ENCODE results near the gene TMEM154. TPM values are rescaled to one million over a fixed set of nuclear protein-coding genes. Genes with fewer than 3 reads are reported as not detected.

Gene TMEM154
- total RNA-seq, 4 donors from 2014 or later = 1.8 to 5.4 (median 3.9) TPM

- WGBS, 2 donors (ENCODE audit: low coverage in 1 of 2) = 60 to 67% methylated on average over 5 to 6 of the region's 6 CpGs
- H3K4me3 ChIP-seq = no peak overlapping the region
- no peak overlapping the region for H3K27ac ChIP-seq
Observed at GRCh38 chr4:152599095-152599494, 80.7 kb downstream of the TMEM154 start.

GRCh38 chr4:152598454-152598853, 81.3 kb downstream of the TMEM154 start:
- H3K27ac ChIP-seq = no peak overlapping the region
- no peaks in the 10 kb centered on the region for H3K9me3 ChIP-seq
- in situ Hi-C loops (cut with MboI; ENCODE audit: low pct_ligation_motif_present in 1 of 4, low pct_unique_long_range_greater_than_20kb in 1 of 4, low sequenced_read_pairs in 3 of 4) (no loop called here), intact Hi-C loops (cut with DNase I; ENCODE audit: low total_unique reads) (no loop called here)
- no peaks in the 10 kb centered on the region for H3K4me1 ChIP-seq
- TF ChIP-seq POLR2AphosphoS5 (IDR thresholded peaks at IDR 0.05) (no peak), EP300 (IDR thresholded peaks at IDR 0.05; ENCODE audit: low read depth) (no peak), CTCF (IDR thresholded peaks at IDR 0.05) (no peak), POLR2A (IDR thresholded peaks at IDR 0.05) (no peak)
- H3K27me3 ChIP-seq = no peaks in the 10 kb centered on the region
- no peak for DNase-seq
- H3K4me3 ChIP-seq = no peak overlapping the region
- 33 to 65% methylated on average over 1 to 2 of the region's 2 CpGs for WGBS, 2 donors (ENCODE audit: low coverage in 1 of 2)
- no peaks in the 10 kb centered on the region for H3K36me3 ChIP-seq

More at GRCh38 chr4:152599095-152599494, 80.7 kb downstream of the TMEM154 start:
- no peaks in the 10 kb centered on the region for H3K4me1 ChIP-seq
- intact Hi-C loops (cut with DNase I; ENCODE audit: low total_unique reads) = no loop called here
- DNase-seq = no peak
- no peaks in the 10 kb centered on the region for H3K27me3 ChIP-seq
- in situ Hi-C loops (cut with MboI; ENCODE audit: low pct_ligation_motif_present in 1 of 4, low pct_unique_long_range_greater_than_20kb in 1 of 4, low sequenced_read_pairs in 3 of 4) = no loop called here
- TF ChIP-seq EP300 (IDR thresholded peaks at IDR 0.05; ENCODE audit: low read depth) (no peak), POLR2A (IDR thresholded peaks at IDR 0.05) (no peak), CTCF (IDR thresholded peaks at IDR 0.05) (no peak), POLR2AphosphoS5 (IDR thresholded peaks at IDR 0.05) (no peak)
- no peaks in the 10 kb centered on the region for H3K9me3 ChIP-seq
- no peaks in the 10 kb centered on the region for H3K36me3 ChIP-seq

- H3K9me3 ChIP-seq = no peaks in the 10 kb centered on the region
- no peaks in the 10 kb centered on the region for H3K36me3 ChIP-seq
- no peaks in the 10 kb centered on the region for H3K27me3 ChIP-seq
- TF ChIP-seq POLR2A (IDR thresholded peaks at IDR 0.05) = no peak
- no peak for TF ChIP-seq CTCF (IDR thresholded peaks at IDR 0.05)
- no peak for TF ChIP-seq POLR2AphosphoS5 (IDR thresholded peaks at IDR 0.05)
- TF ChIP-seq EP300 (IDR thresholded peaks at IDR 0.05; ENCODE audit: low read depth) = no peak
- 74 to 83% methylated on average over 6 to 11 of the region's 11 CpGs for WGBS, 2 donors (ENCODE audit: low coverage in 1 of 2)
- no peak for DNase-seq
- peaks cover 5 to 16% (median 9%) of the 10 kb centered on the region in 4 donors for H3K4me1 ChIP-seq
- in situ Hi-C loops (cut with MboI; ENCODE audit: low pct_ligation_motif_present in 1 of 4, low pct_unique_long_range_greater_than_20kb in 1 of 4, low sequenced_read_pairs in 3 of 4) = no loop called here
- no peak overlapping the region for H3K4me3 ChIP-seq
- no peak overlapping the region for H3K27ac ChIP-seq
- intact Hi-C loops (cut with DNase I; ENCODE audit: low total_unique reads) = no loop called here
Observed at GRCh38 chr4:152594978-152595925, 84.5 kb downstream of the TMEM154 start.

- no peak for TF ChIP-seq CTCF (IDR thresholded peaks at IDR 0.05)
- TF ChIP-seq EP300 (IDR thresholded peaks at IDR 0.05; ENCODE audit: low read depth) = no peak
- no peak for TF ChIP-seq POLR2AphosphoS5 (IDR thresholded peaks at IDR 0.05)
- TF ChIP-seq POLR2A (IDR thresholded peaks at IDR 0.05) = no peak
- no peak overlapping the region for H3K27ac ChIP-seq
- in situ Hi-C loops (cut with MboI; ENCODE audit: low pct_ligation_motif_present in 1 of 4, low pct_unique_long_range_greater_than_20kb in 1 of 4, low sequenced_read_pairs in 3 of 4) = no loop called here
- peaks cover 5 to 19% (median 12%) of the 10 kb centered on the region in 4 donors for H3K4me1 ChIP-seq
- no peak for DNase-seq
- no peaks in the 10 kb centered on the region for H3K36me3 ChIP-seq
- intact Hi-C loops (cut with DNase I; ENCODE audit: low total_unique reads) = no loop called here
- no peaks in the 10 kb centered on the region for H3K9me3 ChIP-seq
- no peak overlapping the region for H3K4me3 ChIP-seq
- 60 to 78% methylated on average over 2 of the region's 2 CpGs for WGBS, 2 donors (ENCODE audit: low coverage in 1 of 2)
- H3K27me3 ChIP-seq = no peaks in the 10 kb centered on the region
Observed at GRCh38 chr4:152594057-152594456, 85.7 kb downstream of the TMEM154 start.

Data from transverse colon (tissue), 4 donors.